ENCODE results near the gene MCF2L.

DNA sequence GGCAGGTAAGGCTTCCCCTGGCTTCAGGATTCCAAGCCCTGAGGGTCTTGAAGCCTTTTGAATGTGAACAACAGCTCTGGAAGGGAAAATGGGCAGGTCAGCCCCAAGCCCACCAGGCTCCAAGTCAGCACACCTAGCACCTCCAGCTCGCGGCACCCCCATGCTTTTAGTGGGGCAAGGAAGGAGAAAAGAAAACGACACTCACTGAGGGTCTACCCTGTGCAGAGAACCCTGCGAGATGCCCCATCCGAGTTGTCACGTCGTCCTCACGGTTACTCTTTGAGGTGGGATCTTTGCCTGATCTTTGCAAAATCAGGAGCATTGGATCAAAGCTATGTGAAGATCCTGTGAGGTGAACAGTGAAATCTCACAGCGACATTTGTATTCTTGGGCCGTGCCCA lies 147.9 kb downstream of the MCF2L start:
- TF ChIP-seq, protein P1, sequence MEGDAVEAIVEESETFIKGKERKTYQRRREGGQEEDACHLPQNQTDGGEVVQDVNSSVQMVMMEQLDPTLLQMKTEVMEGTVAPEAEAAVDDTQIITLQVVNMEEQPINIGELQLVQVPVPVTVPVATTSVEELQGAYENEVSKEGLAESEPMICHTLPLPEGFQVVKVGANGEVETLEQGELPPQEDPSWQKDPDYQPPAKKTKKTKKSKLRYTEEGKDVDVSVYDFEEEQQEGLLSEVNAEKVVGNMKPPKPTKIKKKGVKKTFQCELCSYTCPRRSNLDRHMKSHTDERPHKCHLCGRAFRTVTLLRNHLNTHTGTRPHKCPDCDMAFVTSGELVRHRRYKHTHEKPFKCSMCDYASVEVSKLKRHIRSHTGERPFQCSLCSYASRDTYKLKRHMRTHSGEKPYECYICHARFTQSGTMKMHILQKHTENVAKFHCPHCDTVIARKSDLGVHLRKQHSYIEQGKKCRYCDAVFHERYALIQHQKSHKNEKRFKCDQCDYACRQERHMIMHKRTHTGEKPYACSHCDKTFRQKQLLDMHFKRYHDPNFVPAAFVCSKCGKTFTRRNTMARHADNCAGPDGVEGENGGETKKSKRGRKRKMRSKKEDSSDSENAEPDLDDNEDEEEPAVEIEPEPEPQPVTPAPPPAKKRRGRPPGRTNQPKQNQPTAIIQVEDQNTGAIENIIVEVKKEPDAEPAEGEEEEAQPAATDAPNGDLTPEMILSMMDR (IDR thresholded peaks at IDR 0.05) = no peak
- TF ChIP-seq MAZ (IDR thresholded peaks at IDR 0.05; ENCODE audit: borderline replicate concordance, low read depth, low read length) (no peak), EHF (CRISPR knock-in tag; IDR thresholded peaks at IDR 0.05) (no peak), RAD21 (conservative IDR thresholded peaks at IDR 0.05 in 1 of 2, IDR thresholded peaks at IDR 0.05 in 1 of 2) (no peak), ZFP36 (IDR thresholded peaks at IDR 0.05; ENCODE audit: borderline replicate concordance, partially characterized antibody) (no peak), CHD2 (IDR thresholded peaks at IDR 0.05; ENCODE audit: low read length, partially characterized antibody) (no peak), EHMT2 (IDR thresholded peaks at IDR 0.05; ENCODE audit: low read depth) (no peak), POLR2A (IDR thresholded peaks at IDR 0.05; ENCODE audit: low read length) (no peak), EP300 (IDR thresholded peaks at IDR 0.05) (no peak), CEBPB (IDR thresholded peaks at IDR 0.05) (no peak), PHF8 (IDR thresholded peaks at IDR 0.05; ENCODE audit: borderline replicate concordance, low read depth) (no peak)
- TF ChIP-seq, protein P2, sequence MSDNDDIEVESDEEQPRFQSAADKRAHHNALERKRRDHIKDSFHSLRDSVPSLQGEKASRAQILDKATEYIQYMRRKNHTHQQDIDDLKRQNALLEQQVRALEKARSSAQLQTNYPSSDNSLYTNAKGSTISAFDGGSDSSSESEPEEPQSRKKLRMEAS (IDR thresholded peaks at IDR 0.05) = no peak

Data from A549 (cell line).